Stimulated activated CD4-positive, alpha-beta T cell treated with anti-CD3 and anti-CD28 coated beads, Interleukin-12 subunit alpha, Interleukin-12 subunit beta, amount 100 ng/mL, for 24 hours (primary cell): ENCODE results near the gene RUBCNL.

Experiments
- DNase-seq, 2 experiments: peaks; one replicate each; pipeline ENCODE4 v3.0.0-alpha.2; 2020; ENCODE audit warnings: low read depth in 2 of 2

Gene RUBCNL

GRCh38 chr13:46340631-46341111, 46.4 kb downstream of the RUBCNL start:
- DNase-seq, result no peak

- DNase-seq, result no peak
Measured at GRCh38 chr13:46340011-46340410, 47.0 kb downstream of the RUBCNL start.

GRCh38 chr13:46339035-46339666, 47.9 kb downstream of the RUBCNL start:
- no peak for DNase-seq

- no peak for DNase-seq
Measured at GRCh38 chr13:46337700-46338099, 49.4 kb downstream of the RUBCNL start.

- no peak for DNase-seq
Measured at GRCh38 chr13:46334035-46334822, 52.8 kb downstream of the RUBCNL start.

- DNase-seq, result no peak
Measured at GRCh38 chr13:46332772-46333171, 54.3 kb downstream of the RUBCNL start.

- no peak for DNase-seq
Measured at GRCh38 chr13:46329624-46330023, 57.4 kb downstream of the RUBCNL start.

GRCh38 chr13:46327246-46327645, 59.8 kb downstream of the RUBCNL start:
- no peak for DNase-seq

- no peak for DNase-seq
Measured at GRCh38 chr13:46324976-46325375, 62.1 kb downstream of the RUBCNL start.

- DNase-seq, result peak; percentile 51 to 62
Measured at GRCh38 chr13:46321494-46322225, 65.4 kb downstream of the RUBCNL start.

- DNase-seq, result no peak
Measured at GRCh38 chr13:46320821-46321220, 66.2 kb downstream of the RUBCNL start.

- DNase-seq, result no peak
Measured at GRCh38 chr13:46320406-46320805, 66.6 kb downstream of the RUBCNL start.

GRCh38 chr13:46318986-46319385, 68.1 kb downstream of the RUBCNL start:
- DNase-seq, result no peak

GRCh38 chr13:46317120-46317519, 69.9 kb downstream of the RUBCNL start:
- no peak for DNase-seq

- no peak for DNase-seq
Measured at GRCh38 chr13:46315491-46316075, 71.5 kb downstream of the RUBCNL start.

GRCh38 chr13:46315036-46315435, 72.0 kb downstream of the RUBCNL start:
- no peak for DNase-seq

- DNase-seq, result no peak
Measured at GRCh38 chr13:46314587-46314986, 72.5 kb downstream of the RUBCNL start.

- DNase-seq, result no peak
Measured at GRCh38 chr13:46313432-46314257, 73.4 kb downstream of the RUBCNL start.

- DNase-seq, result no peak
Measured at GRCh38 chr13:46313024-46313423, 74.0 kb downstream of the RUBCNL start.

GRCh38 chr13:46311217-46311616, 75.8 kb downstream of the RUBCNL start:
- DNase-seq, result no peak

GRCh38 chr13:46310066-46310465, 77.0 kb downstream of the RUBCNL start:
- no peak for DNase-seq
